Activated naive CD8-positive, alpha-beta T cell (primary cell): Measurements from ENCODE around the gene TBC1D22A.
A peak's percentile ranks its signal among the peaks of the same experiment; 100 is the strongest.

Source experiments
- H3K27ac Mint-ChIP-seq: one replicate; pipeline ENCODE4 v1.8.0; 2021; ENCODE audit warnings: mixed read lengths
- H3K27me3 Mint-ChIP-seq: one replicate; pipeline ENCODE4 v1.8.0; 2021; ENCODE audit warnings: mixed read lengths
- H3K36me3 Mint-ChIP-seq: one replicate; pipeline ENCODE4 v1.8.0; 2021; ENCODE audit warnings: mixed read lengths
- H3K4me1 Mint-ChIP-seq: one replicate; pipeline ENCODE4 v1.8.0; 2021; ENCODE audit warnings: low read depth, mixed read lengths
- H3K4me3 Mint-ChIP-seq: one replicate; pipeline ENCODE4 v1.8.0; 2021; ENCODE audit warnings: mild to moderate bottlenecking, mixed read lengths
- H3K9me3 Mint-ChIP-seq: one replicate; pipeline ENCODE4 v1.8.0; 2021; ENCODE audit warnings: low read depth, mixed read lengths

Gene TBC1D22A

DNA sequence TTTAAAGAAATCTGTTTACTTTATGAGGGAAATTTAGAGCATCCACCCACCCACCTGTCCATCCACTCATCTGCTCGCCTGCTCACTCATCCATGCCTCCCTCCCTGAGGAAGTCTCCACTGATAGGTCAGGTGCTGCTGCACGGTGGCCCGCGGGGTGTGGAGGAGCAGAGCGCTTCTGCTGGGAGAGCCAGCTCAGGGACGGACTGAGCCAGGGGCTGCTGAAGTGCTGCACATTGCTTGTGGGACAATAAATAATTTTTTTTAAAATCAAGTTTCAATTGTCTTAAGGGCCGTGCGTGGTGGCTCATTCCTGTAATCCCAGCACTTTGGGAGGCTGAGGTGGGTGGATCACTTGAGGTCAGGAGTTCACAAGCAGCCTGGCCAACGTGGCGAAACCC is 148.9 kb downstream of the TBC1D22A start:
- Mint-ChIP-seq H3K4me3 (no peak overlapping the region), H3K27me3 (no peaks in the 10 kb centered on the region), H3K36me3 (peaks cover 8% of the 10 kb centered on the region), H3K9me3 (no peaks in the 10 kb centered on the region), H3K27ac (no peak overlapping the region), H3K4me1 (peaks cover 1% of the 10 kb centered on the region)

DNA sequence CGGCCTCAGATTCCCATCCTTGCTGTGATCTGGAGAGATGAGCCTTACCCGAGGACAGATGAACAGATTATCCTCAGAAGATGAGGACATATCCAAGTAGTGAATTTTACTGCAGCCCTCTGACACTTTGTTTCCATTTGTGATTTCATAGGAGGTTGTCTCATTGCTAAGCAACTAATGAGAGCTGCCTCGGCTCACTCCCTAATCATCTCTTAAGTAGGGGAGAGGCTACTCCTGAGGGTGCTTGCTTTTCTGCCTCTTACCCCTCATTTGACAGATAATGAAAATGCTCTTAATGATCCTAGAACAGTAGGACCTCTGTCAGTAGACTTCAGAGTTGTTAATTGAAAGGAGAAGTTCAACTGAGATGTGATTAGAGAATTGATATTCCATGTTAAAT is 150.9 kb downstream of the TBC1D22A start:
- H3K4me3 Mint-ChIP-seq: no peak overlapping the region
- H3K4me1 Mint-ChIP-seq: peaks cover 1% of the 10 kb centered on the region
- peaks cover 16% of the 10 kb centered on the region for H3K36me3 Mint-ChIP-seq
- H3K9me3 Mint-ChIP-seq: no peaks in the 10 kb centered on the region
- no peak overlapping the region for H3K27ac Mint-ChIP-seq
- H3K27me3 Mint-ChIP-seq: no peaks in the 10 kb centered on the region

DNA sequence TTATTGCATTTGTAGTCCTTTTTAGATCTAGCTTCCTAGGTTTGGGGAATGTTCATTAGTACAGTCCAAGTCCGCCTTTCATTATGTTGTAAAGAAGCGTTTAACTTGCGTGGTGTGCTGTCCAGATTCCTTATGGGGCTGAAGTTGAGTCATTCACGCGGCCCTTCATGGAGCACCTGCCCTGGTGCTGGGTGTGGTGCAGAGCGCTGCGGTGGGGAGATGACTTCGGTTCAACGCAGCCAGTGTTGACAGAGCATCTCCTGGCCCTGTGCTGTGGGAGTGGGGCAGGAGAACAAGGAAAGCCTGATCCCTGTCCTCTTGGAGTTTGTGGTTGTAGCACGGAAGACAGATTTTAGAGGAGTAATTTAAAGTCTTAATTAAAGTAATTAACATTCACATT is 152.0 kb downstream of the TBC1D22A start:
- Mint-ChIP-seq H3K27me3 (no peaks in the 10 kb centered on the region), H3K4me1 (peaks cover 3% of the 10 kb centered on the region), H3K27ac (no peak overlapping the region), H3K36me3 (peaks cover 26% of the 10 kb centered on the region), H3K4me3 (no peak overlapping the region), H3K9me3 (no peaks in the 10 kb centered on the region)

DNA sequence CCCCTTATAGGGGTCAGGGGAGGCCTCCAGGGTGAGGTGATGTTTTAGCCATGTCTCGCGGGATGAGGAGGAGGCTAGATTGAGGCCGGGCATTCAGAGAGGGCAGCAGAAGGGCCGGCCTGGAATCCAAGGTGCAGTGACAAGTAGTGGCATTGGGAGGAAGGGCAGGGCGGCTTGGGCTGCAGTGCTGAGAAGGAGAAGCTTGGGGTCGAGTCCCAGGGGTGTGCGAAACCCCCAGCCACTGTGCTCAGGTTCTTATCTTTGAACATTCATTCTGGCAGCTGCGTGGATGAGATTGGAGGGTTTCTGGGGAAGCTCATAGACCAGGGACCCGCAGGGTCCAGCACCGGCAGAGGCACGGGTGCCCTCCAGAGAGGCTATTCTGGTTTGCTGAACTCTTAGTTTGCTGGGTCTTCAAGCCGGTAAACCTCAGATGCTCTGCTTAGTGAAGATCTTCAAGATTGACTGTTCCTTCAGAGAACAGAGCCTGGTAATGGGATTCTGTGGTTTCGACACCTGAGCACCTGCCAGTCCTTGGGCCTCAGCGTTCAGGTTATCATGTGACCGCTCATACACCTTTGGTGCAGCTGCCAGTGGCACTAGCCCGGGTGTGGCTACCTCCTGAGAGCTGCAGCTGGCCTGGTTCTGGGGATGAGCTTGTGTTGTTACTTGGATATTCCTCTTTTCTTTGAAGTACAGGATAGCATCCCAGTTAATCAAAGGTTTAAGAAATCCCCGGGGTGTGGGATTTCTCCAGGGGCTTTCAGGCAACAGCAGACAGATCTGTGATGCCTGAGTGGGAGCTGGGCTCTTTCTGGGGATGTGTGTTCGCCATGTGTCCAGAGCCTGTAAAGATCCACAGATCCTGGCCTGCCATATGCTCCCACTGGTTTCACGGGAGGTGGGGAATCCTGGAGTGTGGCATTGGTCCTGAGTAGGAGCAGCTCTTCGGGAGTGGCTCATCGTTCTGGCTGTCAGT is 152.8 kb downstream of the TBC1D22A start:
- Mint-ChIP-seq H3K4me3 (no peak overlapping the region), H3K36me3 (peaks cover 29% of the 10 kb centered on the region), H3K27me3 (no peaks in the 10 kb centered on the region), H3K9me3 (no peaks in the 10 kb centered on the region), H3K27ac (peak overlapping the region; percentile 17), H3K4me1 (peaks cover 2% of the 10 kb centered on the region)

DNA sequence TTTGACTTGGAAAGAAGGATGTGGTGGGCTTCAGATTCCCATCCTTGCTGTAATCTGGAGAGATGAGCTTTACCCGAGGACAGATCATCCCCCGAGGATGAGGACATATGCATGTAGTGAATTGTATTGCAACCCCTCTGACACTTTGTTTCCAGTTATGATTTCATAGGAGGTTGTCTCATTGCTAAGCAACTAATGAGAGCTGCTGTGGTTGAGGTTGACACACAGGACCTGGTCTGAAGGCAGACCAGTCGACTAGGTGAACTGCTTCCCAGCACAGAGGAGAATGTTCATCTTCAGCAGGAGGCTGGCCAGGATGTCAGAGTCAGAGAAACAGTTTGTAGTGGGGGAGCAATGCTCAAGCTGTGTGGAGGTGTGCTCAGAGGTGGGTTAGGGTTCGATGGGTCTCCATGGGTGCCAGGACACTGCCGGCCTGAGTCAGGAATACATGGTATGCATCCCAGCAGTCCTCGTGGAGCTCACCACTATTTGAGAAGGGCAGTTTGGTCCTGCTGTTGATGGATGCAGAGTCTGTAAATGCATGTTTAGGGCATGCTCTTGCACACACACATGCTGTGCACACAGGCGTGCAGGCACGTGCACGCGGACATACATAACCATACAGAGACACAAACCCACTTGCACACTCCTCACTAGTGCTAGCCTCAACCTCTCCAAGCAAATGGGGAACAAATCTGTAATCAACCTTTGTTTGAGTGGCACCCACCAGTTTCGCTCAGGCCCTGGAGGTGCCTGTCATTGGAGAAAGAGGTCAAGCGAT is 153.7 kb downstream of the TBC1D22A start:
- peaks cover under 1% of the 10 kb centered on the region for H3K9me3 Mint-ChIP-seq
- H3K27ac Mint-ChIP-seq: no peak overlapping the region
- H3K36me3 Mint-ChIP-seq: peaks cover 33% of the 10 kb centered on the region
- H3K4me1 Mint-ChIP-seq: peaks cover 2% of the 10 kb centered on the region
- H3K27me3 Mint-ChIP-seq: no peaks in the 10 kb centered on the region
- H3K4me3 Mint-ChIP-seq: no peak overlapping the region

DNA sequence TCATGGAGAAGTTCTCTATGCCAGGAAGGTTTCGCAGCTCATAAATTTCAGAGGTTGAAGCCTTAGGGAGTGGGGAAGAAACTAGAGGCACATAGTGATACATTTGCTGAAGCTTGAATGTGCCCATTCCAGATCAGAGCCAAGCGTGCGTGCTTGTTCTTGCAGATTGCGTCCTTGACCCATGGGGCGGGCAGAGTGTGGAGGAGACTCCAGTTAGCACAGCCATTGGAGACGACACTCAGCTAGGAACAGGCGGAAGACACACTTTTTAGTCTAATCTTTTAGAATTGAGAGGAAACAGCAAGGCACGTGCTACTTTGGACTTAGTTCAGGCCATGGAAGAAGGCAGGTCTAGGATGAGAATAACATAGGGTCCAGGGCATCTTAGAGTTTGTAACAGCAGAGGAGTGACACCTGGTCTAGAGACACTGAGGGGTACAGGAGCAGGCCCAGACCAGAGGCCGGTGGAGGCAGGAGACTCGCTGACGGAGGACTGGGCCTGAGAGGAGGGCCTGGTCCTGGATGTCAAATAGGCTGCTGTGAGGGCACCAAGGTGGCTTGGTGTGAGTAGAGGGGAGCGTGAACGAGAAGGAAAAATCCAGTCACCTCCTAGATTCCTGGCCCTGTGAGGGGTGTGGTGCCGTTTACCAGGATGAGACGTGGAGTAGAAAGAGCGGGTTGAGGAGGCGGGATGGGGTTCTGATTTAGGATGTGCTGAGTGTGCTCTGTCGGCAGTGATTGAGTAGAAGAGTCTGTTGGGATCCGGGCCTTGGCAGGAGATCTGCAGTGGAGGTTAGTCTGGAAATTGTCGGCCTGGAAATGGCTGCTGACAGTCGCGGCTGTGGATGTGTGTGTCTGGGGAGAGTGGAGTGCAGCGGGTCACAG is 154.7 kb downstream of the TBC1D22A start:
- Mint-ChIP-seq H3K27ac (peak overlapping the region; percentile 11), H3K27me3 (no peaks in the 10 kb centered on the region), H3K4me1 (peaks cover 10% of the 10 kb centered on the region), H3K4me3 (no peak overlapping the region), H3K9me3 (peaks cover 3% of the 10 kb centered on the region), H3K36me3 (peaks cover 40% of the 10 kb centered on the region)

DNA sequence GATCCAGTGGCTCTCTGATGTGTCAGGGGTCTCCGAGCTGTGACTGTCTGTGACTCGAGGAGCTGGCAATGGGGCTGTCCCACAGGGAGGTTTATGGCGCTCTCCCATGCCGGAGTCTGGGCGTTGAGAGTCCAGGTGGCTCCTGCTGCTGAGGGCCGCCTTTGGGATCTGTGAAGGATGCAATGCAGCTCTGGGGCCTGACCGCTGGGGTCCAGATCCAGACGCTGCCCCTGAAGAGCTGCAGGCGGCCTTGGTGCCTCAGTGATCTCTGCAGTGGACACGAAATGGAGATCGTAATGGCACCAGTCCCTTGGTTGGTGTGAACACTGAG is 155.3 kb downstream of the TBC1D22A start:
- H3K27ac Mint-ChIP-seq: no peak overlapping the region
- peaks cover 44% of the 10 kb centered on the region for H3K36me3 Mint-ChIP-seq
- peaks cover 3% of the 10 kb centered on the region for H3K9me3 Mint-ChIP-seq
- H3K27me3 Mint-ChIP-seq: no peaks in the 10 kb centered on the region
- H3K4me3 Mint-ChIP-seq: no peak overlapping the region
- H3K4me1 Mint-ChIP-seq: peaks cover 13% of the 10 kb centered on the region

DNA sequence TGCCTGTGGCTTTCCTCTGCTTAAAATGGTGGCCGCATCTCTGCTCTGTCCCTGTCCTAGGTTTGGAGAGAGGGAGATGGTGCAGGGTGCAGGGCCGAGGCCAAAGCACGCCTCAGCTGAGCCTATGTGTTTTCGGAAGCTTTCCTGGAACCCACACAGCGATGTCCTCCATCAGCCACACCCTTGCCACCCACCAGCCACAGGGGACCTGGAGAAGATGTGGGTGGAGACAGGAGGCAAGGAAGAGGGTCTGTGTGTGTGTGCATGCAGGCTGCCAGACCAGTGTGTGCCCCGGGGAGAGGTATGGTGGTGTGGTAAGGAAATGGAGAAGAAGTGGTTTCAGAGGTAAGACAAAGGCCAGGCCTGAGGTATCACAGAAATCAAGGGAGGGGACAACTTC is 155.7 kb downstream of the TBC1D22A start:
- peaks cover 41% of the 10 kb centered on the region for H3K36me3 Mint-ChIP-seq
- H3K9me3 Mint-ChIP-seq: peaks cover 3% of the 10 kb centered on the region
- H3K27ac Mint-ChIP-seq: no peak overlapping the region
- peaks cover 15% of the 10 kb centered on the region for H3K4me1 Mint-ChIP-seq
- H3K4me3 Mint-ChIP-seq: no peak overlapping the region
- no peaks in the 10 kb centered on the region for H3K27me3 Mint-ChIP-seq

DNA sequence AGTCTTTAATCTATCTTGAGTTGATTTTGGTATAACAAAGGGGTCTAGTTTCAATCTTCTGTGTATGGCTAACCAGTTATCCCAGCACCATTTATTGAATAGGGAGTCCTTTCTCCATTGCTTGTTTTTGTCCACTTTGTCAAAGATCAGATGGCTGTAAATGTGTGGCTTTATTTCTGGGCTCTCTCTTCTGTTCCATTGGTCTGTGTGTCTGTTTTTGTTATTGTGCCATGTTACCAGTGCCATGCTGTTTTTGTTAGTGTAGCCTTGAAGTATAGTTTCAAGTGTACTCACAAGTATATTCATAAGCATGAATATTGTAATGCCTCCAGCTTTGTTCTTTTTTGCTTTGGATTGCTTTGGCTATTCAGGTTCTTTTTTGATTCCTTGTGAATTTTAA is 159.6 kb downstream of the TBC1D22A start:
- H3K9me3 Mint-ChIP-seq: peaks cover 3% of the 10 kb centered on the region
- H3K4me1 Mint-ChIP-seq: peaks cover 15% of the 10 kb centered on the region
- no peaks in the 10 kb centered on the region for H3K27me3 Mint-ChIP-seq
- no peak overlapping the region for H3K27ac Mint-ChIP-seq
- no peak overlapping the region for H3K4me3 Mint-ChIP-seq
- H3K36me3 Mint-ChIP-seq: peaks cover 36% of the 10 kb centered on the region

DNA sequence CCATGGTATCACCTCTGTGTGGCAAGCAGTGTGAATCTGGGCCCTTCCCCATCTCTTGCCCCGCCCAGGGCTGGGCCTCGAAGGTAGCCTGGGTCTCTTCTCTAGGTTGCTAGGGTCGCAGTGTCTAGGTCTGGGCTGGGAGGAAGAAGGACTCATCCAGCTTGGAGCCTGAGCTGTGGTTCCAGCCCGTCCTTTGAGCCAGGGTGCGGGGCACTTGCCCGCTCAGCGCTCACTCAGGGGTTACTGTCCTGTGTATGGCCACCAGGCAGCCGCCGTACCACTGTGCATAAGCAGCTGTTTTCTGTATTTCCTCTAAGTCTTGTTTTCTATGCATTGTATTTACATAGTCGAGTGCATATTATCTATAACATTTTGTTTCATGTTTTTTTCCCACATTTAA is 160.9 kb downstream of the TBC1D22A start:
- Mint-ChIP-seq H3K36me3 (peaks cover 29% of the 10 kb centered on the region), H3K9me3 (peaks cover 3% of the 10 kb centered on the region), H3K4me3 (no peak overlapping the region), H3K27me3 (no peaks in the 10 kb centered on the region), H3K4me1 (peaks cover 15% of the 10 kb centered on the region), H3K27ac (no peak overlapping the region)

DNA sequence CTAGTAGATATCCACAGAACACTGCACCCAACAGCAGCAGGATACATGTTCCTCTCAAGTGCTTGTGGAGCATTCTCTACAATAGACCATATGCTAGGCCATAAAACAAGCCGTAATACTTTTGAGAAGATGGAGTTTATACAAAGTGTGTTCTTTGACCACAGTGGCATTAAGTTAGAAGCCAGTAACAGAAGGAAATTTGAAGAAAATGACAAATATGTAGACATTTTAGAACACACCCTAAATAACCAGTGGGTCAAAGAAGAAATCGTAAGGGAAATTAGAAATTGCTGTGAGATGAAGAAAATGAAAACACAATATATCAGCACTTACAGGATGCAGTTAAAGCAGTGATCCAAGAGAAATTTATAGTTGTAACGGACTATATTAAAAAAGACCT is 163.4 kb downstream of the TBC1D22A start:
- no peak overlapping the region for H3K27ac Mint-ChIP-seq

DNA sequence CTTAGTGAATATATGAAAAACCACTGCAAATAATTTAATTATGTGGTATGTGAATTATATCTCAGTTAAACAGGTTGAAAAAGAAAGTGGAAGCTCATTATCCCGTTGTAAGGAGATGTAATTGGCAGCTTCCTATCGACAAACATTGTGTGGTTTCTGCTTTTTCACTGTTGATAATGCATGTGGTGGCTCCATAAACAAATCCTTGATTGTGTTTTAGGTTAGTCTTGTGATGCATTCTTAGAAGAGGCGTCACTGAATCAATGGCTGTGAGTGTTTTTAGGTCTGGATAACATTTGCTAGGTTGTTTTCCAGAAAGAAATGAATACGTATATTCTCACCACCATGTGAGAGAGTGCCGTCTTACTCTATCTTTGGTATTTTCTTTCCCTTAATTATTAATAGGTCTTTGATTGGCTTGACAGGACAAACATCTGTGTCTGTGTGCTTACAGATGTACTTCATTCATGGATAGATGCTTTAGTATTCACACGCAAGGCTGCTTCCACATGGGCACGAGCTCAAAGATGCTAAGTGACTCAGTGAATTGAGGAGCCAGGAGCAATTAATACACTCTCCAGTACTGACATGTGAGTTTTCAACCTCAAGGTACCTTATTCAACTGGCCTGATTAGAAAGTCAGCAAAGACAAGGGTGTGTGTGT is 166.7 kb downstream of the TBC1D22A start:
- Mint-ChIP-seq H3K27ac (no peak overlapping the region), H3K36me3 (peaks cover 6% of the 10 kb centered on the region)

More for the DNA sequence above, 163.4 kb downstream of the TBC1D22A start:
- Mint-ChIP-seq H3K27me3 (no peaks in the 10 kb centered on the region), H3K4me3 (no peak overlapping the region), H3K4me1 (peaks cover 14% of the 10 kb centered on the region), H3K9me3 (peaks cover 3% of the 10 kb centered on the region), H3K36me3 (peaks cover 16% of the 10 kb centered on the region)

DNA sequence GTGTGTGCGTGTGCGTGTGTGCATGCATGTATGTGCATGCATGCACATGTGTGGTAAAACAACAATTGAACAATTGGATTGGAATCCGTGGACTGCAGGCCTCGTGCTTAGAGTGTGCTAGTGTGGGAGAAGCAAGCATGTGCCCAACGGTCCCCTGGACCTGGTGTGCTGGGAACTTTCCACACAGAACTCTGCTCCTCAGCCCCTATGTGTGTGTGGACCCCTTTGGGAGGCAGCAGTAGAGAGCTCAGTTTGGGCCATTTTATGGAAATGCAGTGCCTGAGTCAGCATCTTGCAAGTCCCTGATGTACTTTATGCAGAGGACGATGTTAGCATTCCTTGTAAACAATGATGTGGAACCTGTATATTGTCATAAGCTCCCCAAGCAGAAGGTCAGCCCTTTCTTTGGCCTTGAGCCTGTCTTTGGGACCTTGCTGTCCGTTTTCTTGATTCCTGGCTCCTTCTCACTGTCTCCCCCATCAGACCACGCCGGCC is 167.3 kb downstream of the TBC1D22A start:
- peaks cover 5% of the 10 kb centered on the region for H3K4me1 Mint-ChIP-seq
- H3K27ac Mint-ChIP-seq: no peak overlapping the region
- no peak overlapping the region for H3K4me3 Mint-ChIP-seq
- H3K36me3 Mint-ChIP-seq: peaks cover 7% of the 10 kb centered on the region
- no peaks in the 10 kb centered on the region for H3K27me3 Mint-ChIP-seq
- no peaks in the 10 kb centered on the region for H3K9me3 Mint-ChIP-seq

More for the DNA sequence above, 166.7 kb downstream of the TBC1D22A start:
- Mint-ChIP-seq H3K4me1 (peaks cover 1% of the 10 kb centered on the region), H3K9me3 (no peaks in the 10 kb centered on the region), H3K4me3 (no peak overlapping the region), H3K27me3 (no peaks in the 10 kb centered on the region)

DNA sequence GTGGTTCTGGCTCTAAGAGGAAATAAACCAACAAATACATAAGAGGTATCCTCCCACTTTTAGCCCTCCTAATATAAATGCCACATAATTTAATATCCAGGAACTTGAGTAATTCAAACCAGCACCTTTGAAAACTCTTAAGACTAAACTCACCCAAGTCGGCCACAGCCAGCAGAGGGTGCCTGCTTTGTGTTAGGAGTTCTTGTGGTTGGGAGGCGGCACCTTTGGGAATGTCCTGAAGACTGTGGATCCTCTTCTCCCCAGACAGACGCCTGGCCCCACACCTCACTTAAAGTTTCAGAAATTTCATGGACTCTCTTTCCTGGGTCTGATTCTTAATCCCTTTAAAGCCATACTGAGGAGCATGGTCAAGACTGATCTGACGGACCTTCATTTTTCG is 169.0 kb downstream of the TBC1D22A start:
- Mint-ChIP-seq H3K9me3 (no peaks in the 10 kb centered on the region), H3K4me3 (no peak overlapping the region), H3K4me1 (peaks cover 10% of the 10 kb centered on the region), H3K36me3 (peaks cover 7% of the 10 kb centered on the region), H3K27me3 (no peaks in the 10 kb centered on the region), H3K27ac (no peak overlapping the region)
